ENCODE results near the gene KRABD2.
"Not testable (repeated sequence)": the region's sequence is repeated elsewhere in the genome, so short reads cannot be mapped to it uniquely, and the experiment has no call there.

The KRABD2 gene

DNA sequence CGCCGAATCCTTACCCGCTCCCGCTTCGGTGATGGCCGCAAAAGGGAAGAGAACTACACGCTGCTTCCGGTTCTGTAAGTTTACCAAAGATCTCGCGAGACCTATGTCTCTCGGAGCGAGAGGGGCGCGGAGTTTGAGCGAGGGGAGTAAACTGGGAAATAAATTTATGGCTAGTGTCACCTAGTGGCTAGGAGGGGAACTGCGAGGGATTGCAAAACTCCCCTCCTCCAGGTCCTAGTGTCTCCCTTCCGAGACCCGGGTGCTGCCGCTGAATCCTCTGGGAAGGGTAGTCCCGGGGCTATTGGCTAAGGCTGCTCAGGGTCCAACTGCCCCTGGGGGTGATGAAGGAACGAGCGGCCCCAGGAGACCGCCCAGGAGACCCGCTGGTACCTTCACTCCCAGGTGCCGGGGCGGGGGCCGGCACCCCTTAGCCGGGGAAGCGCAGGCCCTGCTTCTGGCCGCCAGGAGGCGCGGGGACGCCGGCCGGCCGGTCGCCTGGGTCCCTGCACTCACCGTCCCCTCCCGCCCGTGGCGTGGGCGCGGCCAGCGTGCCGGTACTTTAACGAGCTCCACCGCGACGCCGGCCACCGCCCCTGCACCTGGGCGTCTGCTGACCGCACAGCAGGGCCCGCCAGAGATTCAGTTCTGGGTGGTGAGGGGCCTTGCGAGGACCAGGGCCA is 6.8 kb upstream of the KRABD2 start, which contains the start of gene RPL26:
RPL26 (minus strand) TSS at position 51 of the 680 bp plus-strand sequence. CDS start 883 bp downstream, outside the sequence.
- intact Hi-C loops (cut with DNase I) = loop anchor here (10.0 kb wide), 1 partner anchor 128 kb away; no protein-coding TSS in a partner anchor
- H3K27ac ChIP-seq = peak within 1 kb of the TSS; percentile 77
- TF ChIP-seq CTCF (IDR thresholded peaks at IDR 0.05) = peak; percentile 98
- peaks cover 12% of the 10 kb centered on the region for H3K36me3 ChIP-seq
- peak; percentile 98 for DNase-seq
- no peaks in the 10 kb centered on the region for H3K9me3 ChIP-seq
- peak within 1 kb of the TSS; percentile 82 for H3K4me3 ChIP-seq
- H3K4me1 ChIP-seq = peaks cover 18% of the 10 kb centered on the region
- H3K9ac ChIP-seq (ENCODE audit: low read depth in 2 of 2, low read length in 2 of 2) = peak within 1 kb of the TSS; percentile 76 to 79
- no peaks in the 10 kb centered on the region for H3K27me3 ChIP-seq

DNA sequence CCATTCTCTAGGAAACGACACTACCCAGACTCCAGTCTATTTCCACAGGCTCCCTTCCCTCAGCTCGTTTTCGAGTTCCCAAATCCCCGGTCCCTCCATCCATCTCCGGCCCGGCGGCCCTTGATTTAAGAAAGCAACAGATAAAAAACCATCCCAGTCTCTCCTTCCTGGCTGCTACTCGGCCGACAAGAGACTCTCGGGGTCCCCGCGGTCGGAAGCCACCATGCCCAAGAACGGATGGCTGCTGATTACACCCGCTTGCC is 6.3 kb upstream of the KRABD2 start:
- Histone ChIP-seq H3K9me3 (no peaks in the 10 kb centered on the region), H3K27me3 (no peaks in the 10 kb centered on the region), H3K4me3 (peak overlapping the region; percentile 82), H3K9ac (ENCODE audit: low read depth in 2 of 2, low read length in 2 of 2) (peak overlapping the region; percentile 64 to 76), H3K36me3 (peaks cover 12% of the 10 kb centered on the region), H3K4me1 (peaks cover 18% of the 10 kb centered on the region), H3K27ac (peak overlapping the region; percentile 77)
- TF ChIP-seq CTCF (IDR thresholded peaks at IDR 0.05) = no peak
- no peak for DNase-seq
- intact Hi-C loops (cut with DNase I) = loop anchor here (10.0 kb wide), 1 partner anchor 128 kb away; no protein-coding TSS in a partner anchor

- H3K27me3 ChIP-seq = no peaks in the 10 kb centered on the region
- H3K27ac ChIP-seq = peak overlapping the region; percentile 77
- peak overlapping the region; percentile 64 to 76 for H3K9ac ChIP-seq (ENCODE audit: low read depth in 2 of 2, low read length in 2 of 2)
- intact Hi-C loops (cut with DNase I) = loop anchor here (10.0 kb wide), 1 partner anchor 127 kb away; no protein-coding TSS in a partner anchor
- H3K4me3 ChIP-seq = peak overlapping the region; percentile 82
- no peaks in the 10 kb centered on the region for H3K9me3 ChIP-seq
- no peak for TF ChIP-seq CTCF (IDR thresholded peaks at IDR 0.05)
- H3K4me1 ChIP-seq = peaks cover 18% of the 10 kb centered on the region
- H3K36me3 ChIP-seq = peaks cover 12% of the 10 kb centered on the region
- DNase-seq = no peak
Observed at GRCh38 chr17:8382052-8382879, 5.8 kb upstream of the KRABD2 start.

DNA sequence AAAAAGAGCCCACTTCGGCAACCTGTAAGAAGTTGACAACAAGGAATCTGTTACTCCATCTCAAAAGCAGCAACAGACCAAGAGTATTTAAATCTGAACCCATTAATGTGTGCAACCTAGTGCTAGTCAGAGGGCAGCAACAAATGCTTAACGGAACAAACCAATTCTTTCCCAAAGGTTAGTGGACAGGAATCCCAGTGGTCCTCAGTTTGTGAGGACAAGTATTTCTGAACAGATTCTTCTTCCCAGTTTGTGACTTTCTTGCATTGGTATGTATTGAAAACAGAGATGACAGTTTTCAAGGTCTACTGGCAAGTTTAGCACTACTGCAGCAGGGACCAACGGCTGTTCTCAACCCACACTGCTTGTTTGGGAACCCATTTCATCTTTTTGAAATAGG is 3.5 kb upstream of the KRABD2 start:
- no peaks in the 10 kb centered on the region for H3K9me3 ChIP-seq
- peaks cover 12% of the 10 kb centered on the region for H3K36me3 ChIP-seq
- no peak for DNase-seq
- no peak overlapping the region for H3K9ac ChIP-seq (ENCODE audit: low read depth in 2 of 2, low read length in 2 of 2)
- no peak overlapping the region for H3K4me3 ChIP-seq
- intact Hi-C loops (cut with DNase I) = loop anchor here (10.0 kb wide), 1 partner anchor 125 kb away; no protein-coding TSS in a partner anchor
- TF ChIP-seq CTCF (IDR thresholded peaks at IDR 0.05) = no peak
- H3K27ac ChIP-seq = no peak overlapping the region
- peaks cover 22% of the 10 kb centered on the region for H3K4me1 ChIP-seq
- H3K27me3 ChIP-seq = no peaks in the 10 kb centered on the region

DNA sequence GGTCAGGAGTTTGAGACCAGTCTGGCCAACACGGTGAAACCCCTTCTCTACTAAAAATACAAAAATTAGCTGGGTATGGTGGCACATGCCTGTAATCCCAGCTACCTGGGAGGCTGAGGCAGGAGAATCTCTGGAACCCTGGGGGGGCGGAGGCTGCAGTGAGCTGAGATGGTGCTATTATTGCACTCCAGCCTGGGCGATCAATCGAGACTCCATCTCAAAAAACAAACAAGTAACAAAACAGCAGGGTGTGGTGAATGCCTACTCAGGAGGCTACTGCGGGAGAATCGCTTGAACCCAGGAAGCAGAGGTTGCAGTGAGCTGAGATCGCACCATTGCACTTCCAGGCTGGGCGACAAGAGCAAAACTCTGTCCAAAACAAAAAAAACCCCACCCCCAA is 1.6 kb upstream of the KRABD2 start:
- Histone ChIP-seq H3K36me3 (peaks cover 12% of the 10 kb centered on the region), H3K4me1 (peaks cover 19% of the 10 kb centered on the region)
- H3K9ac ChIP-seq (ENCODE audit: low read depth in 2 of 2, low read length in 2 of 2); H3K9me3 ChIP-seq; DNase-seq; intact Hi-C loops (cut with DNase I); H3K4me3 ChIP-seq; H3K27me3 ChIP-seq; H3K27ac ChIP-seq: not testable (repeated sequence)
